Calu3 (cell line): ENCODE data around the gene WWOX. TPM values are rescaled to one million over a fixed set of nuclear protein-coding genes. Genes with fewer than 3 reads are reported as not detected.

ENCODE experiments used
- BruUV-seq: library from RNA; stranded (reverse); fragments of 400-500 nt; replicated peaks from 2 replicates; lab custom pipeline; 2021; lab: Mats Ljungman, UMichigan
- CTCF ChIA-PET: fragments of 300-600 bp; sonication (Branson Sonifier 250); formaldehyde crosslinking; loops from one replicate; lab custom pipeline; 2022; ENCODE audit warnings: antibody characterized with exemption; lab: Charles Lee
- DNase-seq: peaks from one replicate; pipeline ENCODE4 v3.0.0; 2022
- H3K27ac Mint-ChIP-seq: one replicate; pipeline ENCODE4 v1.8.0; 2022; ENCODE audit warnings: mixed read lengths; ENCODE audit not compliant: unreplicated experiment
- H3K27me3 Mint-ChIP-seq: one replicate; pipeline ENCODE4 v1.8.0; 2022; ENCODE audit warnings: mixed read lengths; ENCODE audit not compliant: unreplicated experiment
- H3K36me3 Mint-ChIP-seq: one replicate; pipeline ENCODE4 v1.8.0; 2022; ENCODE audit warnings: mild to moderate bottlenecking, moderate library complexity, mixed read lengths; ENCODE audit not compliant: insufficient read depth, unreplicated experiment
- H3K4me1 Mint-ChIP-seq: one replicate; pipeline ENCODE4 v1.8.0; 2022; ENCODE audit warnings: mild to moderate bottlenecking, low read depth, mixed read lengths; ENCODE audit not compliant: unreplicated experiment
- H3K4me3 Mint-ChIP-seq: one replicate; pipeline ENCODE4 v1.8.0; 2022; ENCODE audit warnings: mild to moderate bottlenecking, low read depth, moderate library complexity, mixed read lengths; ENCODE audit not compliant: unreplicated experiment
- H3K9me3 Mint-ChIP-seq: one replicate; pipeline ENCODE4 v1.8.0; 2022; ENCODE audit warnings: low read depth, mixed read lengths; ENCODE audit not compliant: unreplicated experiment
- CTCF ChIP-seq: fragments of 200-600 bp; IDR thresholded peaks from one replicate; pipeline ENCODE4 v1.8.0; 2022; ENCODE audit warnings: antibody characterized with exemption; ENCODE audit not compliant: unreplicated experiment
- intact Hi-C: fragments of 100-400 bp; cut with micrococcal nuclease; formaldehyde crosslinking; loops from one replicate; pipeline ENCODE4 v1.10.0; 2022; ENCODE audit not compliant: unreplicated experiment
- total RNA-seq: library from RNA; stranded (reverse); gene quantifications from 2 replicates; pipeline ENCODE4 v1.2.3, GENCODE V29; 2022

The WWOX gene
- total RNA-seq, 1 experiment from 2014 or later = 33.5 TPM

GRCh38 chr16:78584991-78585390 lies 485.5 kb downstream of the WWOX start:
- Mint-ChIP-seq H3K36me3 (no peaks in the 10 kb centered on the region), H3K27ac (no peak overlapping the region), H3K9me3 (peaks cover 10% of the 10 kb centered on the region), H3K27me3 (no peaks in the 10 kb centered on the region), H3K4me3 (no peak overlapping the region), H3K4me1 (no peaks in the 10 kb centered on the region)
- no peak for DNase-seq
- no TSS peak for BruUV-seq
- no peak for TF ChIP-seq CTCF
- intact Hi-C loops = no loop called here
- CTCF ChIA-PET = no interaction called here

- Mint-ChIP-seq H3K27me3 (no peaks in the 10 kb centered on the region), H3K9me3 (peaks cover 26% of the 10 kb centered on the region), H3K4me3 (no peak overlapping the region), H3K27ac (no peak overlapping the region), H3K4me1 (no peaks in the 10 kb centered on the region), H3K36me3 (no peaks in the 10 kb centered on the region)
- TF ChIP-seq CTCF = no peak
- no TSS peak for BruUV-seq
- CTCF ChIA-PET = interaction anchor here (0.6 kb wide), 1 partner anchor 956 kb away, joined by 5 read pairs; no protein-coding TSS in a partner anchor
- no peak for DNase-seq
- intact Hi-C loops = no loop called here
These were observed 489.9 kb downstream of the WWOX start for GRCh38 chr16:78589331-78589730.

GRCh38 chr16:78591682-78592103 lies 492.2 kb downstream of the WWOX start:
- Mint-ChIP-seq H3K27me3 (no peaks in the 10 kb centered on the region), H3K36me3 (no peaks in the 10 kb centered on the region), H3K9me3 (peaks cover 25% of the 10 kb centered on the region), H3K27ac (no peak overlapping the region), H3K4me1 (no peaks in the 10 kb centered on the region), H3K4me3 (no peak overlapping the region)
- TF ChIP-seq CTCF = no peak
- DNase-seq = no peak
- intact Hi-C loops = no loop called here
- BruUV-seq = no TSS peak
- CTCF ChIA-PET = no interaction called here

GRCh38 chr16:78592111-78592510 lies 492.7 kb downstream of the WWOX start:
- Mint-ChIP-seq H3K4me1 (no peaks in the 10 kb centered on the region), H3K4me3 (no peak overlapping the region), H3K36me3 (no peaks in the 10 kb centered on the region), H3K27me3 (no peaks in the 10 kb centered on the region), H3K9me3 (peaks cover 28% of the 10 kb centered on the region), H3K27ac (no peak overlapping the region)
- TF ChIP-seq CTCF = no peak
- intact Hi-C loops = no loop called here
- DNase-seq = no peak
- BruUV-seq = no TSS peak
- CTCF ChIA-PET = no interaction called here
